NCI-H2029 treated with DMSO at 0.1 percent for 48 hours (cell line): ENCODE measurements around the gene NETO2.
"Not testable (repeated sequence)": the region's sequence is repeated elsewhere in the genome, so short reads cannot be mapped to it uniquely, and the experiment has no call there.

Source experiments
- DNase-seq: peaks from one replicate; lab custom pipeline; 2025; lab: John Stamatoyannopoulos, UW

Gene NETO2

GRCh38 chr16:47065766-47066688 is 77.7 kb downstream of the NETO2 start:
- DNase-seq: no peak

GRCh38 chr16:47064775-47065174 is 79.0 kb downstream of the NETO2 start:
- no peak for DNase-seq

GRCh38 chr16:47063011-47063724 is 80.6 kb downstream of the NETO2 start:
- no peak for DNase-seq

- no peak for DNase-seq
These were observed 82.5 kb downstream of the NETO2 start for GRCh38 chr16:47061204-47061603.

DNA sequence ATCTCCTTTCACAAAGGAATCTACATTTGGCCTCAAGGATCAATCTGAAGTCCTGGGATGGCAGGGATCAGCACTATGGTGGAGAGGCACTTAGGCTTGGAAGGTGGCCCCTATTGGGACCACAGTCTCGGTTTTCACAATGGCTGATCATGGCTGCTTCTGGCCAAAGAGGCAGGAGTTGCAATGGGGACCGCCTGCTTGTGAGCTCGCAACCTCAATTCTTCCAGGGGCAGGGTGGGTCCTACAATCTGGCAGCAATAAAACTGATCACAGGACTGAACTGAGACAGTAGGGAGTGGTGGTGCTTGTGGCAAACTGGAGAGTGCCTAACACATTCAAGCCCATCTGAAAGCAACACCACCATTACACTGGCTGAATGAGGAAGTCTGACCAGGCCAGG is 83.1 kb downstream of the NETO2 start:
- DNase-seq: no peak

- no peak for DNase-seq
These were observed 83.8 kb downstream of the NETO2 start for GRCh38 chr16:47059991-47060390.

- DNase-seq: not testable (repeated sequence)
These were observed 84.6 kb downstream of the NETO2 start for GRCh38 chr16:47059130-47059529.

- peak; percentile 32 for DNase-seq
These were observed 85.3 kb downstream of the NETO2 start for GRCh38 chr16:47058295-47059086.

GRCh38 chr16:47057630-47057993 is 86.1 kb downstream of the NETO2 start:
- no peak for DNase-seq

- no peak for DNase-seq
These were observed 86.8 kb downstream of the NETO2 start for GRCh38 chr16:47056688-47057629.

GRCh38 chr16:47056061-47056460 is 87.7 kb downstream of the NETO2 start:
- not testable (repeated sequence) for DNase-seq

GRCh38 chr16:47055136-47055885 is 88.4 kb downstream of the NETO2 start:
- DNase-seq: no peak

- DNase-seq: no peak
These were observed 89.4 kb downstream of the NETO2 start for GRCh38 chr16:47054306-47054705.

DNA sequence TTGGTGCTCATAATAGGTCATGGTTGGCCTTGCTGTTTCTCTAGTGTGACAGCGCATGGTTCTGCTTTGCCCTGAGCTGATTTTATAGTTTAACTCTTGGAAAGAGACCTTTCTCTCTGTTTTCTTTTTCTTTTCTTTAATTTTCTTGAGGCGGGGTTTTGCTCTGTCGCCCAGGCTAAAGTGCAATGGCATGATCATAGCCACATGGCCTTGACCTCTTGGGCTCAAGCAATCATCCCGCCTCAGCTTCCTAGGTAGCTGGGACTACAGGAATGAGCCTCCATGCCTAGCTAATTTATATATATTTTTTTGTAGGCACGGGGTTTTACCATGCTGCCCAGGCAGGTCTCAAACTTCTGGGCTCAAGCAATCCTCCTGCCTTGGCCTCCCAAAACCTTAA is 89.8 kb downstream of the NETO2 start:
- DNase-seq: no peak

GRCh38 chr16:47052666-47053640 is 90.8 kb downstream of the NETO2 start:
- DNase-seq: no peak

GRCh38 chr16:47051031-47051430 is 92.7 kb downstream of the NETO2 start:
- DNase-seq: no peak

- DNase-seq: no peak
These were observed 93.7 kb downstream of the NETO2 start for GRCh38 chr16:47049901-47050583.

GRCh38 chr16:47047524-47048203 is 96.1 kb downstream of the NETO2 start:
- no peak for DNase-seq
